ENCODE results near the gene DCAF11. TPM values are rescaled to one million over a fixed set of nuclear protein-coding genes. Genes with fewer than 3 reads are reported as not detected.
A peak's percentile ranks its signal among the peaks of the same experiment; 100 is the strongest.

Gene DCAF11
- total and polyA plus RNA-seq, 2 of the 13 experiments (the other 11 are each of a cell fraction or from before 2014, with no cell fraction given): 150 to 257 TPM

DNA sequence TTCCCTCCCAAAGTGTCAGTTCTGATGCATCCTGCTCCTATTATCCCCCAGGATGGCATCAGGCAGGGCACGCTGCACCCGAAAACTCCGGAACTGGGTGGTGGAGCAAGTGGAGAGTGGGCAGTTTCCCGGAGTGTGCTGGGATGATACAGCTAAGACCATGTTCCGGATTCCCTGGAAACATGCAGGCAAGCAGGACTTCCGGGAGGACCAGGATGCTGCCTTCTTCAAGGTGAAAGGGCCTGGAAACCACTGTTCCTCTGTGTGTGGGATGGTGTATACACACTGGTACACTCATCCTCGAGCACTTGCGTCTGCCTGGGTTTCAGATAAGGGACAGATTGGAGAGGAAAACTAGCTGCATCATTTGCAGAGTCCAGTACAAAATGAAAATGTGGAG, 47.5 kb downstream of the DCAF11 start (continued):
- TF ChIP-seq ZNF646 (CRISPR knock-in tag; IDR thresholded peaks at IDR 0.05): no peak
- TF ChIP-seq, protein P1, sequence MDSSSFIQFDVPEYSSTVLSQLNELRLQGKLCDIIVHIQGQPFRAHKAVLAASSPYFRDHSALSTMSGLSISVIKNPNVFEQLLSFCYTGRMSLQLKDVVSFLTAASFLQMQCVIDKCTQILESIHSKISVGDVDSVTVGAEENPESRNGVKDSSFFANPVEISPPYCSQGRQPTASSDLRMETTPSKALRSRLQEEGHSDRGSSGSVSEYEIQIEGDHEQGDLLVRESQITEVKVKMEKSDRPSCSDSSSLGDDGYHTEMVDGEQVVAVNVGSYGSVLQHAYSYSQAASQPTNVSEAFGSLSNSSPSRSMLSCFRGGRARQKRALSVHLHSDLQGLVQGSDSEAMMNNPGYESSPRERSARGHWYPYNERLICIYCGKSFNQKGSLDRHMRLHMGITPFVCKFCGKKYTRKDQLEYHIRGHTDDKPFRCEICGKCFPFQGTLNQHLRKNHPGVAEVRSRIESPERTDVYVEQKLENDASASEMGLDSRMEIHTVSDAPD (CRISPR knock-in tag; IDR thresholded peaks at IDR 0.05): 0 out of 2 replicates have a peak, but pooled peaks have one; percentile 13
- TF ChIP-seq, protein P2, sequence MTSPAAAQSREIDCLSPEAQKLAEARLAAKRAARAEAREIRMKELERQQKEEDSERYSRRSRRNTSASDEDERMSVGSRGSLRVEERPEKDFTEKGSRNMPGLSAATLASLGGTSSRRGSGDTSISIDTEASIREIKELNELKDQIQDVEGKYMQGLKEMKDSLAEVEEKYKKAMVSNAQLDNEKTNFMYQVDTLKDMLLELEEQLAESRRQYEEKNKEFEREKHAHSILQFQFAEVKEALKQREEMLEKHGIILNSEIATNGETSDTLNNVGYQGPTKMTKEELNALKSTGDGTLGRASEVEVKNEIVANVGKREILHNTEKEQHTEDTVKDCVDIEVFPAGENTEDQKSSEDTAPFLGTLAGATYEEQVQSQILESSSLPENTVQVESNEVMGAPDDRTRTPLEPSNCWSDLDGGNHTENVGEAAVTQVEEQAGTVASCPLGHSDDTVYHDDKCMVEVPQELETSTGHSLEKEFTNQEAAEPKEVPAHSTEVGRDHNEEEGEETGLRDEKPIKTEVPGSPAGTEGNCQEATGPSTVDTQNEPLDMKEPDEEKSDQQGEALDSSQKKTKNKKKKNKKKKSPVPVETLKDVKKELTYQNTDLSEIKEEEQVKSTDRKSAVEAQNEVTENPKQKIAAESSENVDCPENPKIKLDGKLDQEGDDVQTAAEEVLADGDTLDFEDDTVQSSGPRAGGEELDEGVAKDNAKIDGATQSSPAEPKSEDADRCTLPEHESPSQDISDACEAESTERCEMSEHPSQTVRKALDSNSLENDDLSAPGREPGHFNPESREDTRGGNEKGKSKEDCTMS (CRISPR knock-in tag; conservative IDR thresholded peaks at IDR 0.05): no peak
- peak; percentile 23; the same call in 1 of the 2 replicates for TF ChIP-seq SKIL (CRISPR knock-in tag; IDR thresholded peaks at IDR 0.05; ENCODE audit: borderline replicate concordance)
- 0 out of 2 replicates have a peak, but pooled peaks have one; percentile 20 for TF ChIP-seq ZBTB46 (CRISPR knock-in tag; IDR thresholded peaks at IDR 0.05; ENCODE audit: borderline replicate concordance)
- no peak for TF ChIP-seq ZNF276 (CRISPR knock-in tag; IDR thresholded peaks at IDR 0.05; ENCODE audit: low read depth)
- no peak for TF ChIP-seq ATF4 (CRISPR knock-in tag; IDR thresholded peaks at IDR 0.05)
- no peak for TF ChIP-seq RARG (CRISPR knock-in tag; IDR thresholded peaks at IDR 0.05; ENCODE audit: low read depth)
- TF ChIP-seq POLR2AphosphoS2 (IDR thresholded peaks at IDR 0.05; ENCODE audit: low read depth, low read length): 0 out of 2 replicates have a peak, but pooled peaks have one; percentile 26
